Effector memory CD8-positive, alpha-beta T cell (primary cell): Measurements from ENCODE around the gene CMKLR1.

Experiments
- ATAC-seq: fragments of 150-1000 bp; cut with Tn5 transposase; replicated peaks from 2 replicates; pipeline ENCODE4 v1.10.0; 2021; ENCODE audit warnings: mild to moderate bottlenecking, moderate library complexity
- DNase-seq, 3 experiments: peaks; one replicate each; pipeline ENCODE4 v3.0.0; 2021
- H3K27ac Mint-ChIP-seq, 2 donors: one replicate each; pipeline ENCODE4 v1.8.0; 2022; ENCODE audit warnings: mild to moderate bottlenecking in 2 of 2, mixed read lengths in 2 of 2, moderate library complexity in 2 of 2
- H3K27me3 Mint-ChIP-seq, 2 donors: one replicate each; pipeline ENCODE4 v1.8.0; 2022; ENCODE audit warnings: mixed read lengths in 2 of 2
- H3K36me3 Mint-ChIP-seq: one replicate; pipeline ENCODE4 v1.8.0; 2022; ENCODE audit warnings: mild to moderate bottlenecking, moderate library complexity, mixed read lengths; ENCODE audit not compliant: insufficient read depth
- H3K4me1 Mint-ChIP-seq, 2 donors: one replicate each; pipeline ENCODE4 v1.8.0; 2022; ENCODE audit warnings: low read depth in 2 of 2, mixed read lengths in 2 of 2
- H3K4me3 Mint-ChIP-seq, 2 donors: one replicate each; pipeline ENCODE4 v1.8.0; 2022; ENCODE audit warnings: mild to moderate bottlenecking in 2 of 2, mixed read lengths in 2 of 2, moderate library complexity in 2 of 2
- H3K9me3 Mint-ChIP-seq, 2 donors: one replicate each; pipeline ENCODE4 v1.8.0; 2022; ENCODE audit warnings: mixed read lengths in 2 of 2

CMKLR1 gene

GRCh38 chr12:108289350-108290161 is 49.6 kb downstream of the CMKLR1 start:
- DNase-seq (no peak), ATAC-seq (no peak)
- Mint-ChIP-seq H3K4me1 (peaks cover 2 to 21% of the 10 kb centered on the region in 2 donors), H3K36me3 (peaks cover 15% of the 10 kb centered on the region), H3K27me3 (peaks cover 7 to 44% of the 10 kb centered on the region in 2 donors), H3K9me3 (peaks cover 6% of the 10 kb centered on the region in 2 donors), H3K27ac (peak overlapping the region in 1 of 2 donors; percentile 22), H3K4me3 (no peak overlapping the region)

GRCh38 chr12:108287227-108287626 is 51.9 kb downstream of the CMKLR1 start:
- H3K4me1 Mint-ChIP-seq, result peaks cover 11 to 32% of the 10 kb centered on the region in 2 donors
- no peak overlapping the region for H3K4me3 Mint-ChIP-seq
- H3K27me3 Mint-ChIP-seq, result peaks cover 5 to 42% of the 10 kb centered on the region in 2 donors
- peaks cover 14% of the 10 kb centered on the region for H3K36me3 Mint-ChIP-seq
- ATAC-seq (no peak), DNase-seq (no peak)
- H3K27ac Mint-ChIP-seq, result no peak overlapping the region
- peaks cover 4 to 6% of the 10 kb centered on the region in 2 donors for H3K9me3 Mint-ChIP-seq

- ATAC-seq, result no peak
- H3K36me3 Mint-ChIP-seq, result peaks cover 2% of the 10 kb centered on the region
- no peak for DNase-seq
- peaks cover 0 to 28% of the 10 kb centered on the region in 2 donors for H3K27me3 Mint-ChIP-seq
- H3K9me3 Mint-ChIP-seq, result no peaks in the 10 kb centered on the region
- no peak overlapping the region for H3K4me3 Mint-ChIP-seq
- H3K27ac Mint-ChIP-seq, result no peak overlapping the region
- peaks cover 12 to 30% of the 10 kb centered on the region in 2 donors for H3K4me1 Mint-ChIP-seq
These were observed 54.1 kb downstream of the CMKLR1 start for GRCh38 chr12:108285016-108285415.

- Mint-ChIP-seq H3K27ac (no peak overlapping the region), H3K36me3 (no peaks in the 10 kb centered on the region), H3K9me3 (no peaks in the 10 kb centered on the region), H3K27me3 (peaks cover 0 to 20% of the 10 kb centered on the region in 2 donors), H3K4me3 (no peak overlapping the region), H3K4me1 (peaks cover 12 to 30% of the 10 kb centered on the region in 2 donors)
- no peak for DNase-seq
- ATAC-seq, result no peak
These were observed 54.9 kb downstream of the CMKLR1 start for GRCh38 chr12:108284163-108284562.

- Mint-ChIP-seq H3K27ac (peak overlapping the region in 1 of 2 donors; percentile 31), H3K9me3 (no peaks in the 10 kb centered on the region), H3K27me3 (peaks cover 0 to 18% of the 10 kb centered on the region in 2 donors), H3K4me1 (peaks cover 12 to 30% of the 10 kb centered on the region in 2 donors), H3K4me3 (peak overlapping the region; percentile 26 to 52), H3K36me3 (no peaks in the 10 kb centered on the region)
- ATAC-seq (no peak), DNase-seq (no peak)
These were observed 56.4 kb downstream of the CMKLR1 start for GRCh38 chr12:108282676-108283075.

- H3K9me3 Mint-ChIP-seq, result no peaks in the 10 kb centered on the region
- H3K4me3 Mint-ChIP-seq, result peak overlapping the region; percentile 26 to 52
- H3K27me3 Mint-ChIP-seq, result peaks cover 0 to 14% of the 10 kb centered on the region in 2 donors
- no peaks in the 10 kb centered on the region for H3K36me3 Mint-ChIP-seq
- peaks cover 12 to 33% of the 10 kb centered on the region in 2 donors for H3K4me1 Mint-ChIP-seq
- H3K27ac Mint-ChIP-seq, result peak overlapping the region in 1 of 2 donors; percentile 31
- ATAC-seq, result no peak
- no peak for DNase-seq
These were observed 57.0 kb downstream of the CMKLR1 start for GRCh38 chr12:108282160-108282559.

GRCh38 chr12:108277613-108278012 is 61.5 kb downstream of the CMKLR1 start:
- ATAC-seq (no peak), DNase-seq (no peak)
- Mint-ChIP-seq H3K27ac (peak overlapping the region in 1 of 2 donors; percentile 50), H3K9me3 (no peaks in the 10 kb centered on the region), H3K27me3 (peaks cover 0 to 13% of the 10 kb centered on the region in 2 donors), H3K36me3 (peaks cover 6% of the 10 kb centered on the region), H3K4me3 (no peak overlapping the region), H3K4me1 (peaks cover 4 to 15% of the 10 kb centered on the region in 2 donors)

- no peak overlapping the region for H3K4me3 Mint-ChIP-seq
- ATAC-seq, result no peak
- H3K4me1 Mint-ChIP-seq, result peaks cover 0 to 15% of the 10 kb centered on the region in 2 donors
- DNase-seq, result no peak
- peaks cover 0 to 9% of the 10 kb centered on the region in 2 donors for H3K27me3 Mint-ChIP-seq
- no peak overlapping the region for H3K27ac Mint-ChIP-seq
- peaks cover 6% of the 10 kb centered on the region for H3K36me3 Mint-ChIP-seq
- H3K9me3 Mint-ChIP-seq, result no peaks in the 10 kb centered on the region
These were observed 65.9 kb downstream of the CMKLR1 start for GRCh38 chr12:108273217-108273616.

GRCh38 chr12:108271951-108272872 is 66.9 kb downstream of the CMKLR1 start:
- no peak for ATAC-seq
- no peak overlapping the region for H3K27ac Mint-ChIP-seq
- no peaks in the 10 kb centered on the region for H3K9me3 Mint-ChIP-seq

GRCh38 chr12:108270849-108271143 is 68.3 kb downstream of the CMKLR1 start:
- Mint-ChIP-seq H3K36me3 (peaks cover 3% of the 10 kb centered on the region), H3K4me3 (no peak overlapping the region), H3K9me3 (no peaks in the 10 kb centered on the region), H3K27me3 (peaks cover 0 to 18% of the 10 kb centered on the region in 2 donors), H3K4me1 (peaks cover 0 to 9% of the 10 kb centered on the region in 2 donors), H3K27ac (no peak overlapping the region)
- ATAC-seq (no peak), DNase-seq (no peak)

More at GRCh38 chr12:108271951-108272872, 66.9 kb downstream of the CMKLR1 start:
- peaks cover 0 to 9% of the 10 kb centered on the region in 2 donors for H3K4me1 Mint-ChIP-seq
- peaks cover 6% of the 10 kb centered on the region for H3K36me3 Mint-ChIP-seq
- no peak overlapping the region for H3K4me3 Mint-ChIP-seq
- DNase-seq, result no peak
- H3K27me3 Mint-ChIP-seq, result peaks cover 0 to 18% of the 10 kb centered on the region in 2 donors

- no peak for ATAC-seq
- H3K27ac Mint-ChIP-seq, result no peak overlapping the region
- DNase-seq, result no peak
- no peaks in the 10 kb centered on the region for H3K9me3 Mint-ChIP-seq
- no peak overlapping the region for H3K4me3 Mint-ChIP-seq
- H3K36me3 Mint-ChIP-seq, result peaks cover 2% of the 10 kb centered on the region
- H3K4me1 Mint-ChIP-seq, result peaks cover 0 to 9% of the 10 kb centered on the region in 2 donors
- H3K27me3 Mint-ChIP-seq, result peaks cover 0 to 18% of the 10 kb centered on the region in 2 donors
These were observed 68.9 kb downstream of the CMKLR1 start for GRCh38 chr12:108270035-108270848.

- H3K27ac Mint-ChIP-seq, result no peak overlapping the region
These were observed 69.9 kb downstream of the CMKLR1 start for GRCh38 chr12:108269224-108269623.

GRCh38 chr12:108268397-108268796 is 70.7 kb downstream of the CMKLR1 start:
- ATAC-seq (no peak), DNase-seq (no peak)
- Mint-ChIP-seq H3K4me3 (no peak overlapping the region), H3K4me1 (peaks cover 0 to 9% of the 10 kb centered on the region in 2 donors), H3K27ac (no peak overlapping the region), H3K27me3 (peaks cover 0 to 23% of the 10 kb centered on the region in 2 donors), H3K36me3 (no peaks in the 10 kb centered on the region), H3K9me3 (no peaks in the 10 kb centered on the region)

More at GRCh38 chr12:108269224-108269623, 69.9 kb downstream of the CMKLR1 start:
- Mint-ChIP-seq H3K4me1 (peaks cover 0 to 9% of the 10 kb centered on the region in 2 donors), H3K9me3 (no peaks in the 10 kb centered on the region), H3K36me3 (peaks cover 2% of the 10 kb centered on the region), H3K27me3 (peaks cover 0 to 21% of the 10 kb centered on the region in 2 donors), H3K4me3 (no peak overlapping the region)
- DNase-seq, result no peak
- no peak for ATAC-seq
